SK-N-SH treated with all-trans-retinoic acid at 6 μM for 48 hours (cell line): Measurements from ENCODE around the gene ARHGAP33.

Source experiments
- BACH2 ChIP-seq: fragments of 250-450 bp; sonication (Bioruptor Pico); IDR thresholded peaks from 2 replicates; pipeline ENCODE4 v1.9.0; 2021; ENCODE audit warnings: mild to moderate bottlenecking, borderline replicate concordance
- CREB5 ChIP-seq: fragments of 250-450 bp; sonication (Bioruptor Pico); IDR thresholded peaks from 2 replicates; pipeline ENCODE4 v1.5.1; 2020; ENCODE audit warnings: low read depth, mild to moderate bottlenecking, moderate library complexity
- CSDC2 ChIP-seq: fragments of 250-450 bp; sonication (Bioruptor Pico); IDR thresholded peaks from 2 replicates; pipeline ENCODE4 v1.5.0; 2020; ENCODE audit warnings: mild to moderate bottlenecking, moderate library complexity
- ISL1 ChIP-seq: fragments of 250-450 bp; sonication (Bioruptor Pico); IDR thresholded peaks from 2 replicates; pipeline ENCODE4 v2.1.2; 2022; ENCODE audit warnings: mild to moderate bottlenecking, moderate library complexity
- OSR1 ChIP-seq: fragments of 250-450 bp; sonication (Bioruptor Pico); IDR thresholded peaks from 2 replicates; pipeline ENCODE4 v1.8.0; 2022; ENCODE audit warnings: moderate library complexity, mild to moderate bottlenecking, inconsistent platforms
- PATZ1 ChIP-seq: fragments of 250-450 bp; sonication (Bioruptor Pico); IDR thresholded peaks from 2 replicates; pipeline ENCODE4 v1.8.0; 2020; ENCODE audit warnings: mild to moderate bottlenecking, moderate library complexity, borderline replicate concordance
- RARB ChIP-seq: fragments of 250-450 bp; sonication (Bioruptor Pico); IDR thresholded peaks from 2 replicates; pipeline ENCODE4 v1.8.0; 2021; ENCODE audit warnings: mild to moderate bottlenecking, moderate library complexity
- TCF4 ChIP-seq: fragments of 250-450 bp; sonication (Bioruptor Pico); IDR thresholded peaks from 2 replicates; pipeline ENCODE4 v1.8.0; 2021; ENCODE audit warnings: mild to moderate bottlenecking, moderate library complexity, borderline replicate concordance
- TOX ChIP-seq: fragments of 250-450 bp; sonication (Bioruptor Pico); IDR thresholded peaks from 2 replicates; pipeline ENCODE4 v1.8.0; 2021; ENCODE audit warnings: mild to moderate bottlenecking, moderate library complexity, borderline replicate concordance
- ZFP3 ChIP-seq: fragments of 250-450 bp; sonication (Bioruptor Pico); IDR thresholded peaks from 2 replicates; pipeline ENCODE4 v1.5.0; 2020; ENCODE audit warnings: mild to moderate bottlenecking, moderate library complexity
- ZFP30 ChIP-seq: fragments of 450-650 bp; formaldehyde crosslinking; IDR thresholded peaks from 2 replicates; pipeline ENCODE4 v1.5.0; 2022; ENCODE audit warnings: mild to moderate bottlenecking, moderate library complexity
- ZNF565 ChIP-seq: fragments of 450-650 bp; formaldehyde crosslinking; conservative IDR thresholded peaks from 2 replicates; pipeline ENCODE4 v1.5.0; 2020; ENCODE audit warnings: low read depth, mild to moderate bottlenecking, moderate library complexity

- TF ChIP-seq ZFP30 (CRISPR knock-in tag) = no peak
- TF ChIP-seq TOX (CRISPR knock-in tag) = no peak
- no peak for TF ChIP-seq CREB5 (CRISPR knock-in tag)
- TF ChIP-seq PATZ1 = no peak
- no peak for TF ChIP-seq ISL1 (CRISPR knock-in tag)
- TF ChIP-seq BACH2 = no peak
- TF ChIP-seq OSR1 = no peak
- TF ChIP-seq TCF4 (CRISPR knock-in tag) = no peak
- TF ChIP-seq ZFP3 (CRISPR knock-in tag) = no peak
- no peak for TF ChIP-seq ZNF565 (CRISPR knock-in tag)
- TF ChIP-seq CSDC2 (CRISPR knock-in tag) = no peak
- TF ChIP-seq RARB = no peak
Observed at GRCh38 chr19:35751839-35752745, 23.3 kb upstream of the ARHGAP33 start.
